Measurements from ENCODE around the gene GRK4.
"Not testable (repeated sequence)": the region's sequence is repeated elsewhere in the genome, so short reads cannot be mapped to it uniquely, and the experiment has no call there.

The GRK4 gene

GRCh38 chr4:2941138-2942036, 22.0 kb upstream of the GRK4 start:
- DNase-seq (ENCODE audit: low spot score): no peak

GRCh38 chr4:2942037-2942531, 21.3 kb upstream of the GRK4 start:
- DNase-seq (ENCODE audit: low spot score): no peak

GRCh38 chr4:2942532-2943363, 20.6 kb upstream of the GRK4 start:
- DNase-seq (ENCODE audit: low spot score): no peak

- DNase-seq (ENCODE audit: low spot score): no peak
These were observed 19.8 kb upstream of the GRK4 start for GRCh38 chr4:2943364-2944090.

GRCh38 chr4:2944091-2944482, 19.3 kb upstream of the GRK4 start:
- DNase-seq (ENCODE audit: low spot score): no peak

GRCh38 chr4:2944586-2945526, 18.5 kb upstream of the GRK4 start:
- DNase-seq (ENCODE audit: low spot score): no peak

GRCh38 chr4:2945619-2946604, 17.5 kb upstream of the GRK4 start:
- not testable (repeated sequence) for DNase-seq (ENCODE audit: low spot score)

GRCh38 chr4:2946812-2947600, 16.4 kb upstream of the GRK4 start:
- DNase-seq (ENCODE audit: low spot score): no peak

- DNase-seq (ENCODE audit: low spot score): no peak
These were observed 15.4 kb upstream of the GRK4 start for GRCh38 chr4:2947926-2948325.

GRCh38 chr4:2948895-2949781, 14.2 kb upstream of the GRK4 start:
- no peak for DNase-seq (ENCODE audit: low spot score)

- no peak for DNase-seq (ENCODE audit: low spot score)
These were observed 13.6 kb upstream of the GRK4 start for GRCh38 chr4:2949782-2950125.

GRCh38 chr4:2950221-2950989, 13.0 kb upstream of the GRK4 start:
- DNase-seq (ENCODE audit: low spot score): no peak

GRCh38 chr4:2953496-2953895, 9.9 kb upstream of the GRK4 start:
- DNase-seq (ENCODE audit: low spot score): no peak

- peak; percentile 32 for DNase-seq (ENCODE audit: low spot score)
These were observed 8.8 kb upstream of the GRK4 start for GRCh38 chr4:2954358-2955185.

- DNase-seq (ENCODE audit: low spot score): not testable (repeated sequence)
These were observed 8.0 kb upstream of the GRK4 start for GRCh38 chr4:2955186-2956044.
